Ascending aorta (tissue), 2 donors: Measurements from ENCODE around the gene KLK7. TPM values are rescaled to one million over a fixed set of nuclear protein-coding genes. Genes with fewer than 3 reads are reported as not detected.

Experiments
- DNase-seq, 2 donors: peaks; one replicate each; pipeline ENCODE4 v3.0.0-alpha.2; 2019; ENCODE audit warnings: low spot score in 2 of 2
- H3K27ac ChIP-seq, 2 donors: fragments of 200-600 bp; sonication (generic); one replicate each; pipeline ENCODE4 v1.5.1; 2016 to 2017; ENCODE audit warnings: mild to moderate bottlenecking in 1 of 2
- H3K27me3 ChIP-seq: fragments of 200-600 bp; sonication (generic); one replicate; pipeline ENCODE4 v1.5.1; 2017
- H3K36me3 ChIP-seq, 2 donors: fragments of 200-600 bp; sonication (generic); one replicate each; pipeline ENCODE4 v1.5.1; 2016
- H3K4me1 ChIP-seq, 2 donors: fragments of 200-600 bp; sonication (generic); one replicate each; pipeline ENCODE4 v1.5.1; 2016 to 2017; ENCODE audit warnings: mild to moderate bottlenecking in 1 of 2
- H3K4me3 ChIP-seq, 2 donors: fragments of 200-600 bp; sonication (generic); one replicate each; pipeline ENCODE4 v1.5.1; 2016 to 2017; ENCODE audit warnings: mild to moderate bottlenecking in 1 of 2
- H3K9me3 ChIP-seq, 2 donors: fragments of 200-600 bp; sonication (generic); one replicate each; pipeline ENCODE4 v1.5.1; 2016
- intact Hi-C: fragments of 100-400 bp; cut with DNase I; formaldehyde crosslinking; loops from one replicate; pipeline ENCODE4 v1.15.1; 2023
- total RNA-seq: library from RNA; depleted of rRNA; stranded (reverse); fragments of >200 nt; gene quantifications from one replicate; pipeline ENCODE4 v1.1.0, GENCODE V29; 2016
- TF ChIP-seq, protein P1 (sequence below), 3 experiments: fragments of 200-600 bp in 2 of 3; fragments of 450-650 bp in 1 of 3; sonication (generic) in 2 of 3; IDR thresholded peaks; one replicate each; pipeline ENCODE4 v1.5.1; 2016 to 2019; ENCODE audit warnings: antibody characterized with exemption in 3 of 3, mild to moderate bottlenecking in 1 of 3, moderate library complexity in 1 of 3

KLK7 gene
- total RNA-seq, 1 donor from 2014 or later = not detected

DNA sequence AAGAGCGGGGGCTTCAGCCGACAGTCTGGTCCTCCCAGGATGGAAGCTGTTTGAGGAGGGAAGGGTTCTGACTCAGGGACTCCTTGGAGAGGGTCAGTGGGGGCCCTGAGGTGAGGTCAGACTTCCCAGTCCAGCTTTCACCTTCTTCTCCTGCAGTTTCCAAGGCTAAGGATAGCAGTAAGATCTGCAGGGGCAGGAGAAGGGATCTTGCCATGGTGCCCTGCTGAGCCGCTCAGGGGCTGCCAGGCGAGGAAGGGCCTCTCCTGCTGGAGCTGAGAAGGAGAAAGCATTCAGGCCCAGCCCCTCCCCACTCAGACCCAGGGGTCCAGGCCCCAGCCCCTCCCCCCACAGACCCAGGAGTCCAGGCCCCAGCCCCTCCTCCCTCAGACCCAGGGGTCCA lies 1.5 kb downstream of the KLK7 start:
- no peak for DNase-seq
- Histone ChIP-seq H3K4me3 (no peak overlapping the region), H3K4me1 (no peaks in the 10 kb centered on the region), H3K9me3 (no peaks in the 10 kb centered on the region), H3K27ac (no peak overlapping the region), H3K36me3 (no peaks in the 10 kb centered on the region), H3K27me3 (no peaks in the 10 kb centered on the region)
- intact Hi-C loops = no loop called here
- TF ChIP-seq, protein P1, sequence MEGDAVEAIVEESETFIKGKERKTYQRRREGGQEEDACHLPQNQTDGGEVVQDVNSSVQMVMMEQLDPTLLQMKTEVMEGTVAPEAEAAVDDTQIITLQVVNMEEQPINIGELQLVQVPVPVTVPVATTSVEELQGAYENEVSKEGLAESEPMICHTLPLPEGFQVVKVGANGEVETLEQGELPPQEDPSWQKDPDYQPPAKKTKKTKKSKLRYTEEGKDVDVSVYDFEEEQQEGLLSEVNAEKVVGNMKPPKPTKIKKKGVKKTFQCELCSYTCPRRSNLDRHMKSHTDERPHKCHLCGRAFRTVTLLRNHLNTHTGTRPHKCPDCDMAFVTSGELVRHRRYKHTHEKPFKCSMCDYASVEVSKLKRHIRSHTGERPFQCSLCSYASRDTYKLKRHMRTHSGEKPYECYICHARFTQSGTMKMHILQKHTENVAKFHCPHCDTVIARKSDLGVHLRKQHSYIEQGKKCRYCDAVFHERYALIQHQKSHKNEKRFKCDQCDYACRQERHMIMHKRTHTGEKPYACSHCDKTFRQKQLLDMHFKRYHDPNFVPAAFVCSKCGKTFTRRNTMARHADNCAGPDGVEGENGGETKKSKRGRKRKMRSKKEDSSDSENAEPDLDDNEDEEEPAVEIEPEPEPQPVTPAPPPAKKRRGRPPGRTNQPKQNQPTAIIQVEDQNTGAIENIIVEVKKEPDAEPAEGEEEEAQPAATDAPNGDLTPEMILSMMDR (IDR thresholded peaks at IDR 0.05) = no peak

DNA sequence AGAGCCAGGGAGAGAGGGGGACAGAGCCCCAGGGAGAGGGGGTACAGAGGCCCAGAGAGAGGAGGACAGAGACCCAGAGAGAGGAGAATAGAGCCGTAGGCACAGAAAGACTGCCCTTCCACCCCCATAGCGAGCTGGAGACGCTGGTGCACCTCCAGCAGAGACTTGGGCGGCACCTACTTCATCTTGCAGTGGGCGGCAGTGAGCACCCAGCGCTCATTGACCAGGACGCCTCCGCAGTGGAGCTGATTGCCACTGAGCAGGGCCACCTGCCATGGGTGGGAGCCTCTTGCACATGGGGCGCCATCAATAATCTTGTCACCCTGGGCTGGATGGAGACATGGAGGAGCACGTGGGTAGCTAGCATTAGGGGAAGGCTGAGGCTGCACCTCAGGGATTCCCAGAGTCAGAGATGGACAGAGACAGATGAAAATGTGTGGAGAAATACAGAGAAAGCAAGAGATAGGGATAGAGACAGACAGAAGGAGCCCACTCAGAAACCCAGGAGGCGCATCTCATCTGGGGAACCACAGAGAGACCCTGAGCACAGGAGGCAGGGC lies 2.0 kb downstream of the KLK7 start:
- Histone ChIP-seq H3K27me3 (no peaks in the 10 kb centered on the region), H3K4me1 (no peaks in the 10 kb centered on the region), H3K4me3 (no peak overlapping the region), H3K27ac (no peak overlapping the region), H3K9me3 (no peaks in the 10 kb centered on the region), H3K36me3 (no peaks in the 10 kb centered on the region)
- DNase-seq = no peak
- intact Hi-C loops = no loop called here
- TF ChIP-seq, protein P1 (IDR thresholded peaks at IDR 0.05) = no peak

DNA sequence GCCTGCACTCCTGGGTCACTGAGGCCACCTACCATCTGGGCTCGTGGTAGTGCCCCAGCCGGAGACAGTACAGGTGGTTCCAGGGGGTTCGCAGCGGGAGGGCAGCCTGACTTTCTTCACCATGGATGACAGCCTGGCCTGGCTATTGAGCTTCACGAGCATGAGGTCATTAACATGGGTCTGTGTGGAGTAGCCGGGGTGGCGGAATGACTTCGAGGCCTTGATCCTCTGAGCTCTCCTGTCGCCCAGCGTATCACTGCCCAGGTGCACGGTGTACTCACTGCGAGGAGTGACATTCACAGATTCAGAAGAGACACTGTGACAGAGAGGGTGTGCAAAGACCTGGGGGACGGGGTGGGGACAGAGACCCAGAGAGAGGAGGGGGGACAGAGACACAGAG lies 3.5 kb downstream of the KLK7 start:
- TF ChIP-seq, protein P1 (IDR thresholded peaks at IDR 0.05) = no peak
- DNase-seq = no peak
- Histone ChIP-seq H3K4me3 (no peak overlapping the region), H3K36me3 (no peaks in the 10 kb centered on the region), H3K27me3 (no peaks in the 10 kb centered on the region), H3K9me3 (no peaks in the 10 kb centered on the region), H3K4me1 (no peaks in the 10 kb centered on the region), H3K27ac (no peak overlapping the region)
- intact Hi-C loops = no loop called here

DNA sequence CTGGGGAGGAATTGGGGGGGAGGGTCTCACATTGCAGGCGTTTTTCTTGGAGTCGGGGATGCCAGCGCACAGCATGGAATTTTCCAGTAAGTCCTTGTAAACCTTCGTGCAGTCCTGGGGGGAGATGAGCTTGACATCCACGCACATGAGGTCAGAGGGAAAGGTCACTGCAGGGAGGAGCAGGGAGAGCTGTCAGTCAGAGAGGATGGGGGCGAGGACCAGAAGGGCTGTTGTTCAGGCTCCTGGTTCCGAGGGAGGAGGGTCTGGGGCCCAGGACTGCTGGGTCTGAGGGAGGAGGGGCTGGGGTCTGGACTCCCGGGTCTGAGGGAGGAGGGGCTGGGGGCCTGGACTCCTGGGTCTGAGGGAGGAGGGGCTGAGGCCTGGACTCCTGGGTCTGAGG lies 4.0 kb downstream of the KLK7 start:
- no peak for DNase-seq
- no peak overlapping the region for H3K4me3 ChIP-seq
- no peaks in the 10 kb centered on the region for H3K36me3 ChIP-seq
- H3K27me3 ChIP-seq = no peaks in the 10 kb centered on the region
- no peaks in the 10 kb centered on the region for H3K4me1 ChIP-seq
- TF ChIP-seq, protein P1 (IDR thresholded peaks at IDR 0.05) = no peak
- H3K27ac ChIP-seq = no peak overlapping the region
- intact Hi-C loops = no loop called here
- no peaks in the 10 kb centered on the region for H3K9me3 ChIP-seq

DNA sequence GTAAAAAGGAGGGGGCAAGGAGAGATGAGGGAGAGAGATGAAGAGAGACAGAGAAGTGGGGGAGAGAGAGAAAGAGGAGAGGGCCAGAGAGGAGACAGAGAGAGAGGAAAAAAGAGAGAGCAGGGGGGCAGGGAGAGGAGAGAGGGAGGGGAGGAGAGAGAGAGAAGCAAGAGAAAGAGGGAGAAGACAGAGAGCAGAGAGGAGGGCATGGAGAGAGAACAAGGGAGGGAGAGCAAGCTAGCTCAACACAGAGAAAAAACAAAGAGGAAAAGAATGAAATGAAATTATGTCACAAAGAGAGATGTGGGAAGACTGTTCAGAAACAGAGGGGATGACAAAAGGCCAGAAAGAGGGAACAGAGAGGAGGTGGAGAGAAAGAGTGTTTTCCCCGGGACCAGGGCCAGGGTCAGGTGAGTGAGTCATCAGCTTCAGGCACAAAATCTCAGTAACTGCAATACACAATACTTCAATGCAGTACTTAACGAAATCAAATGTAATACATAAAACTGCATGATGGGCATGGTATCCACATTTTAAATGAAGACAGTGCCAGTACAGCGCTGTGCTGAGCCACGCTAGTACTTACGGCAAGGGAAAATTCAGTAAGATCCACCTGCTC lies 4.8 kb downstream of the KLK7 start:
- Histone ChIP-seq H3K27me3 (no peaks in the 10 kb centered on the region), H3K4me1 (no peaks in the 10 kb centered on the region), H3K27ac (no peak overlapping the region), H3K9me3 (no peaks in the 10 kb centered on the region), H3K36me3 (no peaks in the 10 kb centered on the region), H3K4me3 (no peak overlapping the region)
- intact Hi-C loops = no loop called here
- TF ChIP-seq, protein P1 (IDR thresholded peaks at IDR 0.05) = no peak
- DNase-seq = no peak
